Measurements from ENCODE around the gene RBM18. TPM values are rescaled to one million over a fixed set of nuclear protein-coding genes. Genes with fewer than 3 reads are reported as not detected.

The RBM18 gene
- total RNA-seq, 4 donors from 2014 or later, result 0.80 to 9.7 (median 4.6) TPM

GRCh38 chr9:122236681-122237080 lies 28.0 kb downstream of the RBM18 start:
- H3K27ac ChIP-seq, result no peak overlapping the region
- H3K27me3 ChIP-seq, result peaks cover 15% of the 10 kb centered on the region
- H3K36me3 ChIP-seq, result peaks cover 0 to 20% (median 8%) of the 10 kb centered on the region in 4 donors
- DNase-seq, result no peak
- H3K4me3 ChIP-seq, result no peak overlapping the region
- no peaks in the 10 kb centered on the region for H3K9me3 ChIP-seq
- intact Hi-C loops (cut with DNase I; ENCODE audit: low total_unique reads), result no loop called here
- TF ChIP-seq EP300 (IDR thresholded peaks at IDR 0.05; ENCODE audit: low read depth) (no peak), POLR2AphosphoS5 (IDR thresholded peaks at IDR 0.05) (no peak), POLR2A (IDR thresholded peaks at IDR 0.05) (no peak), CTCF (IDR thresholded peaks at IDR 0.05) (no peak)
- H3K4me1 ChIP-seq, result no peaks in the 10 kb centered on the region
- 80 to 85% methylated on average over 10 of the region's 10 CpGs for WGBS, 2 donors (ENCODE audit: low coverage in 1 of 2)
- in situ Hi-C loops (cut with MboI; ENCODE audit: low pct_ligation_motif_present in 1 of 4, low pct_unique_long_range_greater_than_20kb in 1 of 4, low sequenced_read_pairs in 3 of 4), result no loop called here

- Histone ChIP-seq H3K27ac (no peak overlapping the region), H3K9me3 (no peaks in the 10 kb centered on the region), H3K4me1 (no peaks in the 10 kb centered on the region), H3K36me3 (no peaks in the 10 kb centered on the region), H3K27me3 (peaks cover 40% of the 10 kb centered on the region), H3K4me3 (no peak overlapping the region)
- TF ChIP-seq EP300 (IDR thresholded peaks at IDR 0.05; ENCODE audit: low read depth) (no peak), CTCF (IDR thresholded peaks at IDR 0.05) (no peak), POLR2AphosphoS5 (IDR thresholded peaks at IDR 0.05) (no peak), POLR2A (IDR thresholded peaks at IDR 0.05) (no peak)
- in situ Hi-C loops (cut with MboI; ENCODE audit: low pct_ligation_motif_present in 1 of 4, low pct_unique_long_range_greater_than_20kb in 1 of 4, low sequenced_read_pairs in 3 of 4) (no loop called here), intact Hi-C loops (cut with DNase I; ENCODE audit: low total_unique reads) (no loop called here)
- DNase-seq, result no peak
- WGBS, 2 donors (ENCODE audit: low coverage in 1 of 2), result 82 to 100% methylated on average over 1 to 7 of the region's 7 CpGs
These were observed 30.5 kb downstream of the RBM18 start for GRCh38 chr9:122234022-122234748.

GRCh38 chr9:122232796-122233306 lies 31.8 kb downstream of the RBM18 start:
- H3K27me3 ChIP-seq, result peaks cover 54% of the 10 kb centered on the region
- peaks cover 5 to 11% (median 8%) of the 10 kb centered on the region in 4 donors for H3K4me1 ChIP-seq
- TF ChIP-seq EP300 (IDR thresholded peaks at IDR 0.05; ENCODE audit: low read depth), result no peak
- TF ChIP-seq POLR2AphosphoS5 (IDR thresholded peaks at IDR 0.05), result no peak
- no peak for TF ChIP-seq CTCF (IDR thresholded peaks at IDR 0.05)
- no peak overlapping the region for H3K4me3 ChIP-seq
- no peak for DNase-seq
- no peak overlapping the region for H3K27ac ChIP-seq
- WGBS, 2 donors (ENCODE audit: low coverage in 1 of 2), result 60 to 68% methylated on average over 3 to 6 of the region's 6 CpGs
- intact Hi-C loops (cut with DNase I; ENCODE audit: low total_unique reads) (no loop called here), in situ Hi-C loops (cut with MboI; ENCODE audit: low pct_ligation_motif_present in 1 of 4, low pct_unique_long_range_greater_than_20kb in 1 of 4, low sequenced_read_pairs in 3 of 4) (no loop called here)
- no peaks in the 10 kb centered on the region for H3K36me3 ChIP-seq
- no peaks in the 10 kb centered on the region for H3K9me3 ChIP-seq

- TF ChIP-seq POLR2AphosphoS5 (IDR thresholded peaks at IDR 0.05) (no peak), CTCF (IDR thresholded peaks at IDR 0.05) (no peak), EP300 (IDR thresholded peaks at IDR 0.05; ENCODE audit: low read depth) (no peak), POLR2A (IDR thresholded peaks at IDR 0.05) (no peak)
- 47 to 55% methylated on average over 2 to 4 of the region's 4 CpGs for WGBS, 2 donors (ENCODE audit: low coverage in 1 of 2)
- no peak for DNase-seq
- no peak overlapping the region for H3K4me3 ChIP-seq
- peaks cover 10 to 31% (median 18%) of the 10 kb centered on the region in 4 donors for H3K4me1 ChIP-seq
- in situ Hi-C loops (cut with MboI; ENCODE audit: low pct_ligation_motif_present in 1 of 4, low pct_unique_long_range_greater_than_20kb in 1 of 4, low sequenced_read_pairs in 3 of 4) (no loop called here), intact Hi-C loops (cut with DNase I; ENCODE audit: low total_unique reads) (no loop called here)
- no peaks in the 10 kb centered on the region for H3K9me3 ChIP-seq
- H3K36me3 ChIP-seq, result no peaks in the 10 kb centered on the region
- H3K27me3 ChIP-seq, result peaks cover 88% of the 10 kb centered on the region
- H3K27ac ChIP-seq, result no peak overlapping the region
These were observed 35.2 kb downstream of the RBM18 start for GRCh38 chr9:122229485-122229837.
